Activated CD8-positive, alpha-beta T cell treated with anti-CD3 and anti-CD28 coated beads for 36 hours (primary cell): ENCODE data around the gene GJA3. TPM values are rescaled to one million over a fixed set of nuclear protein-coding genes. Genes with fewer than 3 reads are reported as not detected.
A peak's percentile ranks its signal among the peaks of the same experiment; 100 is the strongest.

ENCODE experiments used
- ATAC-seq: fragments of 200-7000 bp; cut with Tn5 transposase; one replicate; pipeline ENCODE4 v1.10.0; 2021; ENCODE audit warnings: mild to moderate bottlenecking, moderate library complexity
- CTCF ChIA-PET: fragments of 350-600 bp; sonication (Branson Sonifier 250); formaldehyde crosslinking; loops from one replicate; lab custom pipeline; 2021; ENCODE audit warnings: antibody characterized with exemption; lab: Charles Lee
- POLR2A ChIA-PET: fragments of 350-600 bp; sonication (Branson Sonifier 250); formaldehyde crosslinking; loops from one replicate; lab custom pipeline; 2021; ENCODE audit warnings: antibody characterized with exemption; lab: Charles Lee
- DNase-seq: peaks from one replicate; pipeline ENCODE4 v3.0.0-alpha.2; 2020
- H3K27ac Mint-ChIP-seq: one replicate; pipeline ENCODE4 v1.8.0; 2021; ENCODE audit warnings: mild to moderate bottlenecking, mixed read lengths
- H3K27me3 Mint-ChIP-seq: one replicate; pipeline ENCODE4 v1.8.0; 2021; ENCODE audit warnings: mixed read lengths
- H3K36me3 Mint-ChIP-seq: one replicate; pipeline ENCODE4 v1.8.0; 2021; ENCODE audit warnings: low read depth, mixed read lengths
- H3K4me1 Mint-ChIP-seq: one replicate; pipeline ENCODE4 v1.8.0; 2021; ENCODE audit warnings: low read depth, mixed read lengths
- H3K4me3 Mint-ChIP-seq: one replicate; pipeline ENCODE4 v1.8.0; 2021; ENCODE audit warnings: mild to moderate bottlenecking, moderate library complexity, mixed read lengths
- H3K9me3 Mint-ChIP-seq: one replicate; pipeline ENCODE4 v1.8.0; 2021; ENCODE audit warnings: mixed read lengths
- CTCF ChIP-seq: fragments of 200-600 bp; IDR thresholded peaks from one replicate; pipeline ENCODE4 v1.8.0; 2022; ENCODE audit warnings: antibody characterized with exemption, mild to moderate bottlenecking
- intact Hi-C: fragments of 100-400 bp; cut with micrococcal nuclease; formaldehyde crosslinking; loops from one replicate; pipeline ENCODE4 v1.10.0; 2022
- total RNA-seq, 2 experiments: library from RNA; stranded (reverse); gene quantifications; one replicate each; pipeline ENCODE4 v1.2.3, GENCODE V29; 2021

GJA3 gene
- total RNA-seq, 2 experiments from 2014 or later, result 0.32 to 0.51 TPM

GRCh38 chr13:20177049-20177831 lies 16.4 kb upstream of the GJA3 start:
- TF ChIP-seq CTCF, result no peak
- intact Hi-C loops, result no loop called here
- peaks cover 62% of the 10 kb centered on the region for H3K27me3 Mint-ChIP-seq
- H3K9me3 Mint-ChIP-seq, result no peaks in the 10 kb centered on the region
- no peak overlapping the region for H3K27ac Mint-ChIP-seq
- POLR2A ChIA-PET, result no interaction called here
- no peaks in the 10 kb centered on the region for H3K36me3 Mint-ChIP-seq
- peaks cover 27% of the 10 kb centered on the region for H3K4me1 Mint-ChIP-seq
- ATAC-seq (no peak), DNase-seq (no peak)
- CTCF ChIA-PET, result interaction anchor here (0.7 to 1.9 kb wide), 2 partner anchors 21 to 748 kb away, joined by 3 to 4 read pairs; no protein-coding TSS in a partner anchor
- no peak overlapping the region for H3K4me3 Mint-ChIP-seq

- H3K27me3 Mint-ChIP-seq, result peaks cover 62% of the 10 kb centered on the region
- intact Hi-C loops, result no loop called here
- ChIA-PET CTCF (interaction anchor here (0.7 to 2.2 kb wide), 3 partner anchors 21 to 749 kb away, joined by 3 to 7 read pairs (median 4); no protein-coding TSS in a partner anchor), POLR2A (no interaction called here)
- H3K9me3 Mint-ChIP-seq, result no peaks in the 10 kb centered on the region
- no peaks in the 10 kb centered on the region for H3K36me3 Mint-ChIP-seq
- no peak overlapping the region for H3K27ac Mint-ChIP-seq
- no peak overlapping the region for H3K4me3 Mint-ChIP-seq
- DNase-seq, result no peak
- TF ChIP-seq CTCF, result no peak
- no peak for ATAC-seq
- peaks cover 27% of the 10 kb centered on the region for H3K4me1 Mint-ChIP-seq
Observed at GRCh38 chr13:20175907-20176652, 15.2 kb upstream of the GJA3 start.

GRCh38 chr13:20175406-20175794 lies 14.5 kb upstream of the GJA3 start:
- ATAC-seq, result no peak
- POLR2A ChIA-PET, result no interaction called here
- intact Hi-C loops, result no loop called here
- no peak for TF ChIP-seq CTCF
- Mint-ChIP-seq H3K36me3 (no peaks in the 10 kb centered on the region), H3K4me3 (no peak overlapping the region), H3K9me3 (no peaks in the 10 kb centered on the region), H3K4me1 (peaks cover 27% of the 10 kb centered on the region), H3K27me3 (peaks cover 59% of the 10 kb centered on the region), H3K27ac (no peak overlapping the region)
- DNase-seq, result no peak
- CTCF ChIA-PET, result interaction anchor here (1.9 to 2.2 kb wide), 2 partner anchors 22 to 750 kb away, joined by 4 to 7 read pairs; no protein-coding TSS in a partner anchor

- ChIA-PET CTCF (interaction anchor here (1.9 to 2.2 kb wide), 2 partner anchors 22 to 750 kb away, joined by 4 to 7 read pairs; no protein-coding TSS in a partner anchor), POLR2A (no interaction called here)
- no peak for TF ChIP-seq CTCF
- no peaks in the 10 kb centered on the region for H3K36me3 Mint-ChIP-seq
- H3K27ac Mint-ChIP-seq, result no peak overlapping the region
- H3K9me3 Mint-ChIP-seq, result no peaks in the 10 kb centered on the region
- no peak overlapping the region for H3K4me3 Mint-ChIP-seq
- DNase-seq, result peak; percentile 94
- peaks cover 27% of the 10 kb centered on the region for H3K4me1 Mint-ChIP-seq
- intact Hi-C loops, result no loop called here
- peaks cover 62% of the 10 kb centered on the region for H3K27me3 Mint-ChIP-seq
- ATAC-seq, result peak; percentile 96
Observed at GRCh38 chr13:20174656-20175405, 14.0 kb upstream of the GJA3 start.
